Right lobe of liver (tissue), 4 donors: ENCODE results near the gene TRIP11.

ENCODE experiments used
- POLR2A ChIP-seq: fragments of 450-650 bp; IDR thresholded peaks from one replicate; pipeline ENCODE4 v1.6.1; 2017; ENCODE audit warnings: antibody characterized with exemption, mild to moderate bottlenecking
- TF ChIP-seq, protein P1 (sequence below), 4 donors: fragments of 200-600 bp in 3 of 4; fragments of 450-650 bp in 1 of 4; IDR thresholded peaks; one replicate each; pipeline versions ENCODE4 v1.5.1 to v1.8.0; 2016 to 2022; ENCODE audit warnings: antibody characterized with exemption in 4 of 4, mild to moderate bottlenecking in 2 of 4
- donor health status: DM: no; HTN: no; CAD: no.
- donor health status: DM: no; HTN: no; CAD: no.
- donor health status: DM: no; HTN: yes; CAD: no.

DNA sequence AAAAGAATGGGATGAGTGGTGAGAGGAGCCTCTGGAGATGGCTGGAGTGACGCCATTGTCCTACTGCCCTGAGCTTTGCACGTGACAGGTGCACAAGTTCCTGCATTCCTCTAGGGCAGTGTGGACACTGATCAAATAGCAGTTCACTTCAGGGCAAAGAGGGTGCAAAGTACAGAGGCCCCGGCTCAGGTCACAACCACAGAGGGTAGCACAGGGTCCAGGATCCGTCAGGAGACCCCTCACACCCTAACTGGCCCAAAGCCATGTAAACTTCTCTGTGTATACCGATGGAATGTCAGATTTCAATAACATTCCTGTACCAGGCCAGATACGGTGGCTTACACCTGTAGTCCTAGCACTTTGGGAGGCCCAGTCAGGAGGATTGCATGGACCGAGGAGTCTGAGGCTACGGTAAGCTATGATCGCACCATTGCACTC, 82.0 kb downstream of the TRIP11 start:
- TF ChIP-seq POLR2A, result no peak
- TF ChIP-seq, protein P1, sequence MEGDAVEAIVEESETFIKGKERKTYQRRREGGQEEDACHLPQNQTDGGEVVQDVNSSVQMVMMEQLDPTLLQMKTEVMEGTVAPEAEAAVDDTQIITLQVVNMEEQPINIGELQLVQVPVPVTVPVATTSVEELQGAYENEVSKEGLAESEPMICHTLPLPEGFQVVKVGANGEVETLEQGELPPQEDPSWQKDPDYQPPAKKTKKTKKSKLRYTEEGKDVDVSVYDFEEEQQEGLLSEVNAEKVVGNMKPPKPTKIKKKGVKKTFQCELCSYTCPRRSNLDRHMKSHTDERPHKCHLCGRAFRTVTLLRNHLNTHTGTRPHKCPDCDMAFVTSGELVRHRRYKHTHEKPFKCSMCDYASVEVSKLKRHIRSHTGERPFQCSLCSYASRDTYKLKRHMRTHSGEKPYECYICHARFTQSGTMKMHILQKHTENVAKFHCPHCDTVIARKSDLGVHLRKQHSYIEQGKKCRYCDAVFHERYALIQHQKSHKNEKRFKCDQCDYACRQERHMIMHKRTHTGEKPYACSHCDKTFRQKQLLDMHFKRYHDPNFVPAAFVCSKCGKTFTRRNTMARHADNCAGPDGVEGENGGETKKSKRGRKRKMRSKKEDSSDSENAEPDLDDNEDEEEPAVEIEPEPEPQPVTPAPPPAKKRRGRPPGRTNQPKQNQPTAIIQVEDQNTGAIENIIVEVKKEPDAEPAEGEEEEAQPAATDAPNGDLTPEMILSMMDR (IDR thresholded peaks at IDR 0.05), result no peak
